ENCODE results near the gene DENND2C. TPM values are rescaled to one million over a fixed set of nuclear protein-coding genes. Genes with fewer than 3 reads are reported as not detected.

Gene DENND2C
- total RNA-seq, 2 donors from 2014 or later, result 25.6 to 40.3 TPM

DNA sequence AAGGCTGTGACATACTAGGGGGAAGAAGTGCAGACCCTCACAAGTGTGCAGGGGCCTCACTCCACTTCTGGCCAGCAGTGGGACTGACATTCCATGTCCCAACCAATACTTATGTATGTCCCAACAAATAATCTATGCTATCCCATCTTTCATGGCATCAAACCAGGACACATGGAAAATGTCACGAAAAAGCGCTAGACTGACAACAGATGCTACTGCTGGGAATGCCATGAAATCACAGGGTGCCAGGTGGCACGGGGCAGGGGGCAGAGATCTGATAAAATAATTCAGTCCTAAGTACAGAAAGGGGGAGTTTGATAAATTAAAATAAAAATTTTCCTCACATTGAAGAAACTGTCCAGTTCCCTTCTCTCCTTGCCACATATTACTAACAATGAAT lies 60.8 kb downstream of the DENND2C start:
- TF ChIP-seq, protein P1, sequence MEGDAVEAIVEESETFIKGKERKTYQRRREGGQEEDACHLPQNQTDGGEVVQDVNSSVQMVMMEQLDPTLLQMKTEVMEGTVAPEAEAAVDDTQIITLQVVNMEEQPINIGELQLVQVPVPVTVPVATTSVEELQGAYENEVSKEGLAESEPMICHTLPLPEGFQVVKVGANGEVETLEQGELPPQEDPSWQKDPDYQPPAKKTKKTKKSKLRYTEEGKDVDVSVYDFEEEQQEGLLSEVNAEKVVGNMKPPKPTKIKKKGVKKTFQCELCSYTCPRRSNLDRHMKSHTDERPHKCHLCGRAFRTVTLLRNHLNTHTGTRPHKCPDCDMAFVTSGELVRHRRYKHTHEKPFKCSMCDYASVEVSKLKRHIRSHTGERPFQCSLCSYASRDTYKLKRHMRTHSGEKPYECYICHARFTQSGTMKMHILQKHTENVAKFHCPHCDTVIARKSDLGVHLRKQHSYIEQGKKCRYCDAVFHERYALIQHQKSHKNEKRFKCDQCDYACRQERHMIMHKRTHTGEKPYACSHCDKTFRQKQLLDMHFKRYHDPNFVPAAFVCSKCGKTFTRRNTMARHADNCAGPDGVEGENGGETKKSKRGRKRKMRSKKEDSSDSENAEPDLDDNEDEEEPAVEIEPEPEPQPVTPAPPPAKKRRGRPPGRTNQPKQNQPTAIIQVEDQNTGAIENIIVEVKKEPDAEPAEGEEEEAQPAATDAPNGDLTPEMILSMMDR (conservative IDR thresholded peaks at IDR 0.05), result no peak
- Mint-ChIP-seq H3K4me3 (no peak overlapping the region), H3K27ac (no peak overlapping the region), H3K27me3 (ENCODE audit: insufficient read depth) (no peaks in the 10 kb centered on the region), H3K36me3 (ENCODE audit: low read depth) (peaks cover 53% of the 10 kb centered on the region), H3K4me1 (peaks cover 2% of the 10 kb centered on the region), H3K9me3 (peaks cover 7% of the 10 kb centered on the region)
- Histone ChIP-seq H3K27ac (ENCODE audit: low read depth, low read length) (no peak overlapping the region), H3K9me3 (ENCODE audit: control insufficient read depth, low read length) (peaks cover 7% of the 10 kb centered on the region), H3K9ac (ENCODE audit: extremely low read depth, low read length, poor library complexity, severe bottlenecking) (no peak overlapping the region), H3K27me3 (ENCODE audit: control insufficient read depth, insufficient read depth, low read length, poor library complexity, severe bottlenecking) (no peaks in the 10 kb centered on the region), H3K4me1 (ENCODE audit: control insufficient read depth, insufficient read depth, low read length) (no peaks in the 10 kb centered on the region), H3K36me3 (ENCODE audit: control insufficient read depth, insufficient read depth, low read length) (peaks cover 50% of the 10 kb centered on the region), H3K4me3 (ENCODE audit: low read length) (no peak overlapping the region)
- 80 to 96% methylated on average over 3 of the region's 3 CpGs for WGBS, 2 experiments (ENCODE audit: insufficient coverage in 1 of 2, insufficient read length in 1 of 2)
- DNase-seq, result no peak

- no peak for DNase-seq
- H3K9ac ChIP-seq (ENCODE audit: extremely low read depth, low read length, poor library complexity, severe bottlenecking), result no peak overlapping the region
- 94 to 100% methylated on average over 1 of the region's 1 CpG for WGBS, 2 experiments (ENCODE audit: insufficient coverage in 1 of 2, insufficient read length in 1 of 2)
- TF ChIP-seq, protein P1 (conservative IDR thresholded peaks at IDR 0.05), result no peak
- H3K36me3 ChIP-seq (ENCODE audit: control insufficient read depth, insufficient read depth, low read length), result peaks cover 60% of the 10 kb centered on the region
- H3K27me3 ChIP-seq (ENCODE audit: control insufficient read depth, insufficient read depth, low read length, poor library complexity, severe bottlenecking), result no peaks in the 10 kb centered on the region
- Mint-ChIP-seq H3K9me3 (peaks cover 10% of the 10 kb centered on the region), H3K4me3 (no peak overlapping the region), H3K4me1 (peaks cover 2% of the 10 kb centered on the region), H3K27ac (no peak overlapping the region), H3K36me3 (ENCODE audit: low read depth) (peaks cover 57% of the 10 kb centered on the region), H3K27me3 (ENCODE audit: insufficient read depth) (no peaks in the 10 kb centered on the region)
- H3K27ac ChIP-seq (ENCODE audit: low read depth, low read length), result no peak overlapping the region
- H3K4me1 ChIP-seq (ENCODE audit: control insufficient read depth, insufficient read depth, low read length), result no peaks in the 10 kb centered on the region
- peaks cover 14% of the 10 kb centered on the region for H3K9me3 ChIP-seq (ENCODE audit: control insufficient read depth, low read length)
- no peak overlapping the region for H3K4me3 ChIP-seq (ENCODE audit: low read length)
Measured at GRCh38 chr1:114607223-114607622, 62.6 kb downstream of the DENND2C start.

- Mint-ChIP-seq H3K36me3 (ENCODE audit: low read depth) (peaks cover 66% of the 10 kb centered on the region), H3K9me3 (no peaks in the 10 kb centered on the region), H3K27ac (no peak overlapping the region), H3K27me3 (ENCODE audit: insufficient read depth) (no peaks in the 10 kb centered on the region), H3K4me3 (no peak overlapping the region), H3K4me1 (no peaks in the 10 kb centered on the region)
- WGBS, 2 experiments (ENCODE audit: insufficient coverage in 1 of 2, insufficient read length in 1 of 2), result 100% methylated on average over 1 of the region's 1 CpG; no CpG with 5 or more reads in 1 of the 2 experiments
- no peak overlapping the region for H3K27ac ChIP-seq (ENCODE audit: low read depth, low read length)
- no peak for DNase-seq
- H3K9ac ChIP-seq (ENCODE audit: extremely low read depth, low read length, poor library complexity, severe bottlenecking), result no peak overlapping the region
- no peak overlapping the region for H3K4me3 ChIP-seq (ENCODE audit: low read length)
- no peaks in the 10 kb centered on the region for H3K27me3 ChIP-seq (ENCODE audit: control insufficient read depth, insufficient read depth, low read length, poor library complexity, severe bottlenecking)
- H3K9me3 ChIP-seq (ENCODE audit: control insufficient read depth, low read length), result peaks cover 5% of the 10 kb centered on the region
- TF ChIP-seq, protein P1 (conservative IDR thresholded peaks at IDR 0.05), result no peak
- no peaks in the 10 kb centered on the region for H3K4me1 ChIP-seq (ENCODE audit: control insufficient read depth, insufficient read depth, low read length)
- H3K36me3 ChIP-seq (ENCODE audit: control insufficient read depth, insufficient read depth, low read length), result peaks cover 66% of the 10 kb centered on the region
Measured at GRCh38 chr1:114597949-114598348, 71.9 kb downstream of the DENND2C start.

All from endodermal cell (in vitro differentiated cells).